DMS53 (cell line): ENCODE results near the gene RSBN1.
"Not testable (repeated sequence)": the region's sequence is repeated elsewhere in the genome, so short reads cannot be mapped to it uniquely, and the experiment has no call there.

Experiments used
- DNase-seq: peaks from one replicate; lab custom pipeline; 2025; lab: John Stamatoyannopoulos, UW

Gene RSBN1

GRCh38 chr1:113742515-113742914, 69.8 kb downstream of the RSBN1 start:
- DNase-seq = peak; percentile 13

DNA sequence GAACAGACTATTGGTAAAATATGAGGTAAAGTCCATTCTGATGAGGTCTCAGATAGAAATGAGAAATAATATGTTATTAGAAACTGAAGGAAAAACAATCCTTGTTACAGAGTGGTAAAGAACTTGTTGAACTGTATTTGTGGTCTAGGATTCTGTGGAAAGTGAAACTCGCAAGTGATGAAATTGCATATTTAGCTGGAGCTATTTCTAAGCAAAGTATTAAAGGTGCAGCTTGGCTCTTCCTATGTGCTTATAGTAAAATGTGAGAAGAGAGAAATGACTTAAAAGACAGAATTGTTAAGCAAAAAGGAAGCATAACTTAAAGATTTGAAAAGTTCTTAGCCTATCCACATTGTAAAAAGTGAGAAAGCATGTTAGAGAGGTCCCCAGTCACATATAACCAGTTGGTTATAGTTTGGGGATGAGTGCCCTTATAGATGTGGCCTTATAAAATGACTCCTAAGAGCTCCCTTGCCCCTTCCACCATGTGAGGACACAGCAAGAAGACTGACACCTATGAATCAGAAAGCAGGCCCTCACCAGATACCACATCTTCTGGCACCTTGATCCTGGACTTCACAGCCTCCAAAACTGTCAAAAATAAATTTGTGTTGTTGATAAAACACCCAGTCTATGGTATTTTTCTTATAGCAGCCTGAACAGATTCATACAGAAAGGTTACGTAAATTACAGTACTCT, 77.8 kb downstream of the RSBN1 start:
- no peak for DNase-seq

DNA sequence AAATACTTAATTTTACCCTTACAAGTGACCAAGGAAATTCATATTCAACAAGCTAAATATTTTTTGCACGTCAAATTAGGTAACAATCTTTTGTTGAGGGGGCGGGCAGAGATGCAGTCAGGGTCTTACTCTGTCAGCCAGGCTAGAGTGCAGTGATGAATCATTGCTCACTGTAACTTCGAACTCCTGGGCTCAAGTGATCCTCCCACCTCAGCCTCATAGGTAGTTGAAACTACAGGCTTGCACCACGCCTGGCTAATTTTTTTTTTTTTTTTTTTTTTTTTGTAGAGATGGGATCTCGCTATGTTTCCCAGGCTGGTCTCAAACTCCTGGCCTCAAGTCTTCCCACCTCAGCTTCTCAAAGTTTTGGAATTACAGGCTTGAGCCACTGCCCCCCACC, 79.5 kb downstream of the RSBN1 start:
- no peak for DNase-seq

GRCh38 chr1:113721010-113721409, 91.3 kb downstream of the RSBN1 start:
- DNase-seq = no peak

- not testable (repeated sequence) for DNase-seq
Observed at GRCh38 chr1:113718621-113719020, 93.7 kb downstream of the RSBN1 start.

DNA sequence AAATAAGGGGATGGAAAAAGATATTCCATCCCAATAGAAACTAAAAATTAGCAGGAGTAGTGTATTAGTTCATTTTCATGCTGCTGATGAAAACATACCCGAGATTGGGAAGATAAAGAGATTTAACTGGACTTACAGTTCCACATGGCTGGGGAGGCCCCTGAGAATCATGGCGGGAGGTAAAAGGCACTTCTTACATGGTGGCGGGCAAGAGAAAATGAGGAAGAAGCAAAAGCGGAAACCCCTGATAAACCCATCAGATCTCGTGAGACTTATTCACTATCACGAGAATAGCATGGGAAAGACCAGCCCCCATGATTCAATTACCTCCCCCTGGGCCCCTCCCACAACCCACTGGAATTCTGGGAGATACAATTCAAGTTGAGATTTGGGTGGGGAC, 94.8 kb downstream of the RSBN1 start:
- not testable (repeated sequence) for DNase-seq

- no peak for DNase-seq
Observed at GRCh38 chr1:113714606-113715269, 97.5 kb downstream of the RSBN1 start.
